ENCODE data around the gene EPHA4. TPM values are rescaled to one million over a fixed set of nuclear protein-coding genes. Genes with fewer than 3 reads are reported as not detected.

EPHA4 gene
- total RNA-seq, 1 experiment from 2014 or later: 3.4 TPM

DNA sequence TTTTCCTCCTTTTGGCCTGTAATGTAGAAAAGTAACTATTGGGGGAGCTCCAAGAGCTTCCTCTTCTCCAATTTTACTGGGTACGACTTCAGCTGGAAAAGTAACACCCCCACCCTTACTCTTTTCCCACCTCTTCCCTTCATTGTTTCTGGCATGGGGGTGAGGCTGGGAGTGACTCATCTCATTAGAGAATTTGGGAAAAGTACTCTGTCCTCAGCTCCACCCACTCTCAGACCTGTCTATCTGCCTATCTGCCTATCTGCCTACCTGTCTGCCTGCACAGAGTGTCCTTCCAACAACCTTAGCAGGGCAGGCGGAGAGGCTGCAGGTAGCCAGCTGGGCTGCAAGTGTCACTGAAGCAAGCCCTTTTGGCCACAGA, 93.6 kb downstream of the EPHA4 start:
- Histone ChIP-seq H3K9me3 (ENCODE audit: control insufficient read depth, insufficient read depth, low read depth, low read length) (no peaks in the 10 kb centered on the region), H3K4me3 (ENCODE audit: low read depth in 2 of 2, low read length in 2 of 2) (no peak overlapping the region), H3K36me3 (ENCODE audit: control insufficient read depth, insufficient read depth, low read length) (no peaks in the 10 kb centered on the region), H3K4me1 (ENCODE audit: control insufficient read depth, insufficient read depth, low read length) (no peaks in the 10 kb centered on the region), H3K27me3 (ENCODE audit: control insufficient read depth, insufficient read depth, low read length) (no peaks in the 10 kb centered on the region), H3K27ac (ENCODE audit: low read length) (no peak overlapping the region)
- intact Hi-C loops (cut with micrococcal nuclease; ENCODE audit: unreplicated experiment) (no loop called here), in situ Hi-C loops (cut with HindIII; ENCODE audit: low pct_unique_long_range_greater_than_20kb, low sequenced_read_pairs) (no loop called here)
- DNase-seq (ENCODE audit: low read depth, low spot score) (no peak), ATAC-seq (no peak)
- ChIA-PET POLR2A (no interaction called here), CTCF (no interaction called here)
- BruUV-seq (replicated peaks): no TSS peak
- TF ChIP-seq TCF7L2 (IDR thresholded peaks at IDR 0.05; ENCODE audit: low read depth, low read length) (no peak), CTCF (IDR thresholded peaks at IDR 0.05) (no peak), SIN3A (IDR thresholded peaks at IDR 0.05; ENCODE audit: borderline replicate concordance, insufficient read depth, low read depth, low read length) (no peak), POLR2AphosphoS5 (IDR thresholded peaks at IDR 0.05; ENCODE audit: low read depth, low read length) (no peak), REST (IDR thresholded peaks at IDR 0.05; ENCODE audit: insufficient read depth in 1 of 2, low read depth in 2 of 2, low read length in 1 of 2) (no peak)

DNA sequence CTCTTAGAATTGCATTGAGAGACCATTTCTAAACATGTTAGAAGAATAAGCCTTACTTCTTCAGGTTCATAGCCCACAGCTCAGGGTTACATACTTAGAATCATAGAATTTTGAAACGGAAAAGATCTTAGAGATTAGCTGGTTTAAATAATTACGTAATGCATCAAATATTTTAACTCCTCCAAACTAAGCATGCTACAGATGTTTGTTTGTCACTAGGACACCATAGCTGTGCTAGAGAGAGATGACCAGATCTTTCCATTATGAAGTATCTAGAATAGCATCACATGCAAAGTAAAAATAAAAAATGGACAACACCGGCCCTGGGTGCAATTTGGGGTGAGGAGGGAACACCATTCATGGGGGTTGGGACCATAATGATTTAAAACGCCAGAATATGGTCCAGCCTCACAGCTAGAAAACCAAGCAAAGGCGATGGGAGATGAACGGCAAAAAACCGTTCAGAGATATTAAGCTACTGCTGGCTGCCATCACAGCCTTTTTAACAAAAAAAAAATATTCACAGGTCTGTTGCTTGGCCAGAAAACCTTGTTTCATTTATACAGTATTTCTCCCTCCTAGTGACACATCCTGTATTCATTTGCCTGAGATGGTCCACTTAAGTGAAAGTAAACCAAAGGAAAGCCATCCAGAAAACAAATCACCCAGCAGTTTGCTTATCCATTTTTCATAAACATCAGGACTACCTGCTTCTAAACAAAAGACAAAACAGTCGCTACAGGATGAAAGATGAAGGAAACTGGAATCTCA, 94.2 kb downstream of the EPHA4 start:
- TF ChIP-seq POLR2AphosphoS5 (IDR thresholded peaks at IDR 0.05; ENCODE audit: low read depth, low read length) (no peak), CTCF (IDR thresholded peaks at IDR 0.05) (no peak)
- H3K27ac ChIP-seq (ENCODE audit: low read length): no peak overlapping the region
- ChIA-PET POLR2A (no interaction called here), CTCF (no interaction called here)
- no peaks in the 10 kb centered on the region for H3K4me1 ChIP-seq (ENCODE audit: control insufficient read depth, insufficient read depth, low read length)
- no peaks in the 10 kb centered on the region for H3K9me3 ChIP-seq (ENCODE audit: control insufficient read depth, insufficient read depth, low read depth, low read length)
- DNase-seq (ENCODE audit: low read depth, low spot score) (no peak), ATAC-seq (no peak)
- in situ Hi-C loops (cut with HindIII; ENCODE audit: low pct_unique_long_range_greater_than_20kb, low sequenced_read_pairs) (no loop called here), intact Hi-C loops (cut with micrococcal nuclease; ENCODE audit: unreplicated experiment) (no loop called here)
- no peak overlapping the region for H3K4me3 ChIP-seq (ENCODE audit: low read depth in 2 of 2, low read length in 2 of 2)
- BruUV-seq (replicated peaks): no TSS peak
- H3K27me3 ChIP-seq (ENCODE audit: control insufficient read depth, insufficient read depth, low read length): no peaks in the 10 kb centered on the region
- no peaks in the 10 kb centered on the region for H3K36me3 ChIP-seq (ENCODE audit: control insufficient read depth, insufficient read depth, low read length)

Measured in Panc1 (cell line).